CD4-positive, CD25-positive, alpha-beta regulatory T cell (primary cell): ENCODE results near the gene GGT5. TPM values are rescaled to one million over a fixed set of nuclear protein-coding genes. Genes with fewer than 3 reads are reported as not detected.
A peak's percentile ranks its signal among the peaks of the same experiment; 100 is the strongest.
"Not testable (repeated sequence)": the region's sequence is repeated elsewhere in the genome, so short reads cannot be mapped to it uniquely, and the experiment has no call there.

ENCODE experiments used
- ATAC-seq, 2 donors: fragments of 150-1000 bp; cut with Tn5 transposase; one replicate each; pipeline ENCODE4 v1.10.0; 2021; ENCODE audit warnings: low read depth in 2 of 2, moderate number of reproducible peaks in 2 of 2, moderate library complexity in 1 of 2
- DNase-seq, 3 donors: peaks; one replicate each; pipeline versions ENCODE4 v3.0.0 to v3.0.0-alpha.2; 2012 to 2022; ENCODE audit warnings: mixed read lengths in 1 of 3
- H3K27ac ChIP-seq: one replicate; pipeline ENCODE4 v1.7.0; 2013; ENCODE audit warnings: mild to moderate bottlenecking, low read length; ENCODE audit not compliant: insufficient read depth, poor library complexity, severe bottlenecking
- H3K27me3 ChIP-seq: one replicate; pipeline ENCODE4 v1.7.0; 2013; ENCODE audit warnings: low read length; ENCODE audit not compliant: control insufficient read depth, insufficient read depth
- H3K36me3 ChIP-seq: one replicate; pipeline ENCODE4 v1.7.0; 2013; ENCODE audit warnings: mild to moderate bottlenecking, low read length, moderate library complexity; ENCODE audit not compliant: control insufficient read depth, insufficient read depth
- H3K4me1 ChIP-seq: 2 replicates; pipeline ENCODE4 v1.7.0; 2013; ENCODE audit warnings: mild to moderate bottlenecking, low read length; ENCODE audit not compliant: insufficient read depth, control insufficient read depth, poor library complexity, severe bottlenecking
- H3K4me3 ChIP-seq: one replicate; pipeline ENCODE4 v1.7.0; 2013; ENCODE audit warnings: low read depth, mild to moderate bottlenecking, low read length, moderate library complexity
- H3K9me3 ChIP-seq, 2 experiments: 1 replicate in 1 of 2; 2 replicates in 1 of 2; pipeline ENCODE4 v1.7.0; 2013; ENCODE audit warnings: low read length in 2 of 2, mild to moderate bottlenecking in 1 of 2, moderate library complexity in 1 of 2; ENCODE audit not compliant: control insufficient read depth in 2 of 2
- H3K27ac Mint-ChIP-seq, 3 donors: one replicate each; pipeline ENCODE4 v1.8.0; 2020 to 2022; ENCODE audit warnings: mild to moderate bottlenecking in 3 of 3, mixed read lengths in 3 of 3, moderate library complexity in 2 of 3
- H3K27me3 Mint-ChIP-seq: one replicate; pipeline ENCODE4 v1.8.0; 2022; ENCODE audit warnings: mild to moderate bottlenecking, mixed read lengths
- H3K36me3 Mint-ChIP-seq: one replicate; pipeline ENCODE4 v1.8.0; 2020; ENCODE audit warnings: mixed read lengths
- H3K4me1 Mint-ChIP-seq, 4 donors: one replicate each; pipeline ENCODE4 v1.8.0; 2020 to 2022; ENCODE audit warnings: mixed read lengths in 4 of 4, mild to moderate bottlenecking in 1 of 4
- H3K4me3 Mint-ChIP-seq, 4 donors: one replicate each; pipeline ENCODE4 v1.8.0; 2020 to 2022; ENCODE audit warnings: mild to moderate bottlenecking in 4 of 4, mixed read lengths in 4 of 4, moderate library complexity in 3 of 4
- H3K9me3 Mint-ChIP-seq, 7 donors: one replicate each; pipeline ENCODE4 v1.8.0; 2020 to 2022; ENCODE audit warnings: mixed read lengths in 7 of 7, mild to moderate bottlenecking in 3 of 7, moderate library complexity in 2 of 7
- polyA plus RNA-seq, 4 donors: library from polyadenylated mRNA; unstranded; fragments of 300-500 nt; fragmentation: Illumina TruSeq; gene quantifications; one replicate each; pipeline ENCODE4 v1.2.3, GENCODE V29; 2021
- total RNA-seq: library from RNA; stranded (reverse); gene quantifications from one replicate; pipeline ENCODE4 v1.2.3, GENCODE V29; 2022

Gene GGT5
- total and polyA plus RNA-seq, 5 donors from 2014 or later = not detected

DNA sequence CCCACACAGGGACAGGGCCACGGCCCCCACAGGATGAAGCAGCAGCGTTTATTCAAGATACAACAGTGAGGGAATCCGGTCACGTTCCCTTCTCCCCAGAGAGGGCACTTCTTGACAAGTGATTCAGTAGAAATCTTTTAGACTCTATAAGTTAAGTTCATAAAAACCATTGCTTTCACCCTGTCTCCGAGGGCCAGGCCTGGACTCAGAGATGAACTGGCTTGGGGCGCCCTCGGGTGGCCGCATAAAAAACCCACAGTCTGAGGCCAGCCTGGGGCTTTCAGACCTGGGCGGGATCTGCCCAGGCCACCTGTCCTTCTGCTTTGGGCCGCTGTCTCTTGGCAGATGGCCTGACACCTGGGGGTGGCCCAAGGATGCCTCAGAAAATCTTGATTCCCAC, 14.6 kb upstream of the GGT5 start:
- not testable (repeated sequence) for H3K27ac ChIP-seq, H3K27me3 Mint-ChIP-seq, H3K4me1 ChIP-seq, H3K4me1 Mint-ChIP-seq, H3K9me3 ChIP-seq, H3K4me3 Mint-ChIP-seq, H3K9me3 Mint-ChIP-seq, H3K27me3 ChIP-seq, H3K27ac Mint-ChIP-seq, H3K36me3 ChIP-seq, H3K36me3 Mint-ChIP-seq, H3K4me3 ChIP-seq
- ATAC-seq (peak in 1 of 2 donors; percentile 44), DNase-seq (peak; percentile 30 to 74 (median 55))

DNA sequence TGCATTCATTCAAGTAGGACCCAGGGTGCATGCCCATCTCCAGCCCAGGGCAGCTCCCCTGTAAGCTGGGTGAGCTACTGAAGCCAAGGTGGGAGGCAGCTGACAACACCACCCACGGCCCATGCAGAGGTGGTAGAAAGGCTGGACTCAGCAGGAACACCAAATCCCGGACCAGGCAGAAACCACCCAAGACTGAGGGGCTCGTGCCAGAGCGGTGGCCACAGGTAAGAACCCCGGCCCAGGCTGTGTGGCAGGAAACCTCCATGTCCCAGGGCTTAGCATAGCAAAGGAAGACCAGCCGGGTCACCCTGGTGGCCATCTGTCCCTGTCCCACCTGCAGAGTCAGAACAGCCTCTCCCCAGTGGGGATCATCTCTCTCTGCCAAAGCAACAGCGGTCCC, 11.9 kb upstream of the GGT5 start:
- not testable (repeated sequence) for DNase-seq, H3K27ac Mint-ChIP-seq, H3K36me3 Mint-ChIP-seq, H3K27me3 ChIP-seq, ATAC-seq, H3K4me3 ChIP-seq, H3K27ac ChIP-seq, H3K36me3 ChIP-seq, H3K4me1 ChIP-seq, H3K27me3 Mint-ChIP-seq, H3K9me3 Mint-ChIP-seq, H3K4me3 Mint-ChIP-seq, H3K9me3 ChIP-seq, H3K4me1 Mint-ChIP-seq

GRCh38 chr22:24256136-24256535, 11.3 kb upstream of the GGT5 start:
- not testable (repeated sequence) for H3K4me1 Mint-ChIP-seq, H3K9me3 Mint-ChIP-seq, H3K4me3 ChIP-seq, H3K36me3 ChIP-seq, H3K27me3 Mint-ChIP-seq, H3K27me3 ChIP-seq, H3K27ac Mint-ChIP-seq, ATAC-seq, H3K36me3 Mint-ChIP-seq, H3K27ac ChIP-seq, H3K4me3 Mint-ChIP-seq, H3K9me3 ChIP-seq, DNase-seq, H3K4me1 ChIP-seq

DNA sequence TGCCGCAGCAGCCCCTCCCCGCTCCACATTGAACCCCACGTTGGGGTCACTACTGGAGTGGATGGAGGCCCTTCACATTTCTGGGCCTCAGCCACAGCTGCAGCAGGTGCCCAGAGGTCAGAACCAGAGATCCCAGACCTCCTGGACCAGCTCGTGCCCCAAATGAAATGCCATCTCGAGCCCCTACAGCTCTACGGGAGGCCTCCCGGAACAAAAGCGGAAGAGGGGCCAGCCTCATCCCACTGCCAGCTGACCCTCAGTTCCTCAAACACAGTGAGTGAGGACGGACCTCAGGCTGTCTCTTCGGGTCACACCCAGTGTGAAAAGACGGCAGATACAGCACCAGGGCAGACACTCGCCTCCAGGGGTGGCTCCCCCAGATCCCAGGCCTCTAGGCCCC, 8.2 kb upstream of the GGT5 start:
- not testable (repeated sequence) for H3K27ac Mint-ChIP-seq, H3K4me1 Mint-ChIP-seq

DNA sequence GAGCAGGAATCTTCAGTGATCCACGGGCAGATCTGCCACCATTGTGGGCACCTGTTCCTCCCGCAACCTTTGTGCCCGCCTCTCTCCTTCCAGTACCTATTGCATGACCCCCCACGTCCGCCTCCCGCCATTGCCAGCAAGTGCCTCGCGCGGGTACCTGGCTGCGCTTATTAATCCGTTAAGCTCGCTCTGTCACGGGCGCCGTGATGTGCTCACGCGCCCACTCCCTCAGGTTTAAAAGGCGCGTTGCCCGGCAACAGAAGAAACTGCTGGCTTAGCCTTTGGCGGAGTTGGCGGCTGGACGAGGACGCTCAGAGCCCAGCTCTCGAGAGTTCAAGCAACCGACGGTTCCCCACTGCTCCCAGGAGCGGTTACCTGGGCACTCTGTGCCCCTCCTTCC, 6.4 kb upstream of the GGT5 start:
- H3K27ac ChIP-seq, H3K9me3 ChIP-seq, H3K27me3 ChIP-seq, H3K9me3 Mint-ChIP-seq, H3K4me1 ChIP-seq, H3K4me3 Mint-ChIP-seq, H3K4me3 ChIP-seq, ATAC-seq, H3K4me1 Mint-ChIP-seq, H3K36me3 Mint-ChIP-seq, H3K27ac Mint-ChIP-seq, DNase-seq, H3K36me3 ChIP-seq, H3K27me3 Mint-ChIP-seq: not testable (repeated sequence)

More for the DNA sequence above, 8.2 kb upstream of the GGT5 start:
- not testable (repeated sequence) for H3K36me3 ChIP-seq, H3K27me3 Mint-ChIP-seq, H3K4me3 Mint-ChIP-seq, DNase-seq, H3K9me3 ChIP-seq, H3K9me3 Mint-ChIP-seq, ATAC-seq, H3K4me3 ChIP-seq, H3K27ac ChIP-seq, H3K36me3 Mint-ChIP-seq, H3K27me3 ChIP-seq, H3K4me1 ChIP-seq

GRCh38 chr22:24249413-24249812, 4.5 kb upstream of the GGT5 start:
- not testable (repeated sequence) for H3K4me3 Mint-ChIP-seq, H3K9me3 Mint-ChIP-seq, H3K27me3 ChIP-seq, H3K4me3 ChIP-seq, H3K27me3 Mint-ChIP-seq, H3K27ac ChIP-seq, H3K4me1 ChIP-seq, H3K27ac Mint-ChIP-seq, DNase-seq, H3K4me1 Mint-ChIP-seq, H3K9me3 ChIP-seq, H3K36me3 ChIP-seq, ATAC-seq, H3K36me3 Mint-ChIP-seq

GRCh38 chr22:24248611-24249010, 3.7 kb upstream of the GGT5 start:
- H3K4me1 Mint-ChIP-seq, DNase-seq, H3K36me3 Mint-ChIP-seq, H3K9me3 ChIP-seq, H3K9me3 Mint-ChIP-seq, H3K27me3 ChIP-seq, H3K27ac Mint-ChIP-seq, H3K27me3 Mint-ChIP-seq, H3K36me3 ChIP-seq, ATAC-seq, H3K4me3 ChIP-seq, H3K4me3 Mint-ChIP-seq, H3K4me1 ChIP-seq, H3K27ac ChIP-seq: not testable (repeated sequence)

DNA sequence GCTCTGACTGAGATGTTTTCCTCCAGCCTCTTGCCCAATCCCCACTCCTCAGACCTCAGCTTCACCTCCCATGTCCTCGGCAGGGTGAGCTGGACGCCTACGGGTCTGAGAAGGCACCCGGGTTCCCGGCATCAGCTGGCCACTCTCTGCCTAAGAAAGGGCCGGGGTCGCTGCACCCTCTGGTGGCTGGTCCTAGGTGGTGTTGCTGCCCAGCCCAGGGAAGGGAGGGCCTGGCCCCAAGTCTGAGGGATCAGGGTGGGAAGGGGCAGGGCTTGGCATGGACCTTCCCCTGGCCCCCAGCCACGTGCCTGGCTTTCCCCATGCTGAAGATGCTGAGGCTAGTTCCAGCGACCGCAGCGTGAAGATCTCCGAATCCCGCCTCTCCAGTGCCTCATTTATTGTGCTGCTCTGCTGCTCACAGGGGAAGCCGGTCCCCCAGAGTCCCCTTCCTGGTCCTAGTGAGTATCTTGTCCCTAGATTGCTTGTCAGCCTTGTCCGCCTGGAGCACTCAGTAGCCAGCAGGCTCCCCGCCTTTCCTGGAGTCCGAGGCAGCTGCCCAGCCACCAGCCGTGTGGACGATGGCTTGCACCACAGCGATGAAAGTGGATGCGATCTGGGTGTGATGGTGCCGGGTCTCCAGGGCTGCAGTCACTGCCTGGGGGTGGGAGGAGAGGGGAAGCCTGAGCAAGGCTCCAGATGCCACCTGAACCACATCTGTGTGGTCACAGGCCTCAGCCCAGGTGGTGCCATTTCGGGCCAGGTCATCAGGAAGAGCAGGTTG, 2.9 kb upstream of the GGT5 start:
- Histone ChIP-seq H3K9me3 (no peaks in the 10 kb centered on the region), H3K4me1 (peaks cover 4% of the 10 kb centered on the region), H3K27ac (no peak overlapping the region), H3K36me3 (no peaks in the 10 kb centered on the region), H3K4me3 (no peak overlapping the region), H3K27me3 (no peaks in the 10 kb centered on the region)
- Mint-ChIP-seq H3K4me1 (peaks cover 0 to 13% (median 1%) of the 10 kb centered on the region in 4 donors), H3K27me3 (no peaks in the 10 kb centered on the region), H3K36me3 (no peaks in the 10 kb centered on the region), H3K27ac (no peak overlapping the region), H3K4me3 (no peak overlapping the region), H3K9me3 (no peaks in the 10 kb centered on the region)
- ATAC-seq (peak; percentile 40 to 58), DNase-seq (peak; percentile 20 to 49 (median 26))
